Measurements from ENCODE around the gene NHSL2. TPM values are rescaled to one million over a fixed set of nuclear protein-coding genes. Genes with fewer than 3 reads are reported as not detected.
A peak's percentile ranks its signal among the peaks of the same experiment; 100 is the strongest.

The NHSL2 gene
- total RNA-seq, 2 experiments from 2014 or later, result 0.10 to 0.31 TPM

GRCh38 chrX:72073633-72074032, 163.0 kb downstream of the NHSL2 start:
- Mint-ChIP-seq H3K9me3 (no peaks in the 10 kb centered on the region), H3K27me3 (peaks cover 22% of the 10 kb centered on the region), H3K4me1 (peaks cover 6% of the 10 kb centered on the region), H3K4me3 (no peak overlapping the region), H3K27ac (no peak overlapping the region), H3K36me3 (no peaks in the 10 kb centered on the region)
- no peak for DNase-seq

DNA sequence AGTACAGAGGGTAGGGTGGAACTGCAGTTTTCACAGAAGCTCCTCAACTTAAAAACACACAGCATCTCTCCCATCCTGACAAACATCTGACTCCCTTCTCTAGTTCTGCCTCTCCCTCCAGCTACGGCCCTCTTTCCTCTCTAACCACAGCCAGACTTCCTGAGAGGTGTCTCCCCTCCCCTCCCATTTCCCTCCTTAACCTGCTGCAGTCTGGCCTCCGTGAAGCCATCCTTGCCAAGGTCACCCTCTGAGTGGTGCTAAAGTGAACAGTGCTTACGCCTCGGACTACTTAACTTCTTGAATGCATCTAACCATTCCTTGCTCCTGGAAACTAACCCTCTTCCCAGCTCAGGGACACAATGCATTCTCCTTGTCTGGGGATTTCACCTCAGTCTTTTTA, 167.8 kb downstream of the NHSL2 start:
- Mint-ChIP-seq H3K36me3 (no peaks in the 10 kb centered on the region), H3K27ac (no peak overlapping the region), H3K9me3 (no peaks in the 10 kb centered on the region), H3K27me3 (no peaks in the 10 kb centered on the region), H3K4me3 (no peak overlapping the region), H3K4me1 (peaks cover 7% of the 10 kb centered on the region)
- no peak for DNase-seq

DNA sequence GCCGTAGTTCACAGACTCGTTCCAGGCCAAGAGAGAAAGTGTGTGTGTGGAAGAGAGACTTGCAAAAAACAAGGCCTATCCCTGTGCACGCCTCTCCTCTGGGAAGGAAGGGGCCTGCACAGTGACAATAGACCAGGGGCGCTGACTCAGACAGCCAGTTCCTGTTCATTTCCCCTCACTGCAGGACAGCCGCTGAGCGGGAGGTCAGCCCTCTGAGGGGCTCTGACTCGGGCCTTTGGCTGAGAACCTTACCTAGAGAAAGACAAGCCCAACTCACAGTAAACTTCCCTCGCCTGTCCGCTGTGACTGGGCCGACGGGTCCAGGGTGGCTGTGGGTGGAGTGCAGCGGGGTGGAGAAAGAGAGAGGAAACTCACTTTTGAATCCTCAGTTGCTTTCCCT, 169.0 kb downstream of the NHSL2 start:
- H3K9me3 Mint-ChIP-seq, result no peaks in the 10 kb centered on the region
- H3K4me1 Mint-ChIP-seq, result peaks cover 9% of the 10 kb centered on the region
- no peak overlapping the region for H3K4me3 Mint-ChIP-seq
- no peak for DNase-seq
- no peak overlapping the region for H3K27ac Mint-ChIP-seq
- no peaks in the 10 kb centered on the region for H3K27me3 Mint-ChIP-seq
- no peaks in the 10 kb centered on the region for H3K36me3 Mint-ChIP-seq

- Mint-ChIP-seq H3K4me3 (no peak overlapping the region), H3K9me3 (no peaks in the 10 kb centered on the region), H3K4me1 (peaks cover 9% of the 10 kb centered on the region), H3K27ac (no peak overlapping the region), H3K36me3 (no peaks in the 10 kb centered on the region), H3K27me3 (no peaks in the 10 kb centered on the region)
- DNase-seq, result no peak
Measured at GRCh38 chrX:72080150-72080549, 169.5 kb downstream of the NHSL2 start.

DNA sequence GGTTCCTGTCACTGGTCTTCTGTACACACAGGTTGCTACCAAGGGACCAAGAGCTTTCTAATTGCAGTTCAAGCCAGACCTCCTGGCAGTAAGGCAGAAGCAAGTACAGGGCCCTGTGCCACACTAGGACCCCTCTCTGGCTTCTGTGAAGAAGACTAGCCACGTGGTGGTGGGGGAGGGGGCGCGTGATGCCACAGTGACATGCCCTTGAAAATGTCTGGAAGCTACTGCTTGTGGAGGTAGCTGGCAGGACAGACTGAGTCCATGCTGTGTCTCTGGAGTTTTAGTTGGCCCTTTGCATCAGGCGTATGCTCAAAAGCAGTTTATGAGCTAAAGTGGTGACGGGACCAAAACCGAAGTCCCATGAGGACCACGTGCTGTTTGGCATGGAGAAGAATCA, 170.2 kb downstream of the NHSL2 start:
- no peaks in the 10 kb centered on the region for H3K9me3 Mint-ChIP-seq
- no peak for DNase-seq
- no peak overlapping the region for H3K4me3 Mint-ChIP-seq
- no peaks in the 10 kb centered on the region for H3K36me3 Mint-ChIP-seq
- H3K27ac Mint-ChIP-seq, result no peak overlapping the region
- H3K27me3 Mint-ChIP-seq, result no peaks in the 10 kb centered on the region
- H3K4me1 Mint-ChIP-seq, result peaks cover 9% of the 10 kb centered on the region

DNA sequence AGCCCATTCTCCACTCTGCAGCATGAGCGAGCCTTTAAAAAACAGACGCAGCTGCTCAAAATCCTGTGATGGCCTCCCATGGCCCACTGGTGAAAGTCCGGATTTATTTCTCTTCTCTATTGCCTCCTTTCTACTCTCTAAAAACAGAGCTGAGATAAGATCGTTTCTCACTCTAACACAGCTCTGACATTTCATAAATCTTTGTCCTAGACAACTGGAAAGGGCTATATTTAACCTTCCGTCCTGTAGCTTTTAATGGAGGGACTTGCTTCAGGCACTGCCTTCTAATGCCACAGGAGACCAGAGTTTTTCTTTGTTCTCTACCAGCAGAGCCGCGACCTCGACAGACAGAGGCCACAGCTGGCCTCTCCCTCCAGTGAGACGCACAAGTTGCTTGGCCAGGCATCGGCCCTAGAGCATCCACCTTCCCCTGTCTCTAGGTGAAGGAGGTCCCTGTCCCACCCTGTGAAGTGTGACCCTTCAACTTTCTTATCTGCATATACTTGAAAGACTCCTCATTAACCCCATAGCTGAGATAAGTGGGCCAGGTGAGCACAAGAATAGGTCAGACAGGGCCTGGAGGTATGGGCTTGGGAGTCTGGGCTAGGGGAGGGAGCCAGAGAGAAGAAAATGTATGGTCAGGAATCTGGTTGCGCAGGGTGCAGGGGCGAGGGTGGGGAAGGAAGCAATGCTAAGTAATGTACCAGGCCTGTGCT, 171.1 kb downstream of the NHSL2 start:
- Mint-ChIP-seq H3K9me3 (no peaks in the 10 kb centered on the region), H3K27ac (no peak overlapping the region), H3K4me1 (peaks cover 9% of the 10 kb centered on the region), H3K27me3 (peaks cover under 1% of the 10 kb centered on the region), H3K36me3 (no peaks in the 10 kb centered on the region), H3K4me3 (no peak overlapping the region)
- DNase-seq, result no peak

DNA sequence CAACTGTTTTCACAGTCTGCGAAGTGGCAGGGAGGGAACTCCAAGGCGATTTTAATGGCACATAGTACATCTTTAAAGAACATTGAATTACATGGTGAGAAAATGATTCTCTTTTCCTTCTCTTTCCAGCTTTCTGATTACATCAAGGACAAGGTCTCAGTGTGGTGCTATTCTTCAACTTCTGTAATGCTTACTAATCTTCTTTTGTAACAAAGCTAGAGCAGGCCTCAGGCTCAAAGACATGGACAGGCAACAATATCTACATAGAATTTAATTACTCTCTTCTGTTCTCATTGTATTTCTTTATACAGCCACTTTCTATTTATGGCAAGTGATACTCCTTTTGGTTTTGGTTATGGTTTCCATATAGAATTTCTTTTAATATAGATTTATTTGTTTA, 172.6 kb downstream of the NHSL2 start:
- H3K4me1 Mint-ChIP-seq, result peaks cover 6% of the 10 kb centered on the region
- H3K27ac Mint-ChIP-seq, result no peak overlapping the region
- H3K36me3 Mint-ChIP-seq, result no peaks in the 10 kb centered on the region
- no peak for DNase-seq
- no peaks in the 10 kb centered on the region for H3K9me3 Mint-ChIP-seq
- no peak overlapping the region for H3K4me3 Mint-ChIP-seq
- H3K27me3 Mint-ChIP-seq, result peaks cover 3% of the 10 kb centered on the region

GRCh38 chrX:72084114-72084513, 173.5 kb downstream of the NHSL2 start:
- Mint-ChIP-seq H3K27me3 (peaks cover 4% of the 10 kb centered on the region), H3K4me3 (no peak overlapping the region), H3K27ac (no peak overlapping the region), H3K9me3 (no peaks in the 10 kb centered on the region), H3K36me3 (no peaks in the 10 kb centered on the region), H3K4me1 (peaks cover 4% of the 10 kb centered on the region)
- no peak for DNase-seq

DNA sequence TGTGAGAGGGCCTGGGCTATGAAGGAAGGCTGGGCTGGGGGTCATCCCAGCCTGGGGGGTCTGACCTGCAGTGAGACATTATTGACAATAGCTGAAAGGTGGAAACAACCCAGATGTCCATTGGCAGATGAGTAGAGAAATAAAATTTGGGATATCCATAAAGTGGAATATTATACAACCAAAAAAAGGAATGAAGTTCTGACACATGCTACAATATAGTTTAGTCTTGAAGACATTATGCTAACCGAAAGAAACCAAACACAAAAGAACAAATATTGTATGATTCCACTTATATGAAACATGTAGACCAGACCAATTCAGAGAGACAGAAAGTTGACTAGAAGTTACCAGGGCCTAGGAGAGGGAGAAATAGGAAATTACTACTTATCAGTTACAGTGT, 176.3 kb downstream of the NHSL2 start:
- Mint-ChIP-seq H3K27me3 (peaks cover 9% of the 10 kb centered on the region), H3K4me1 (peaks cover 4% of the 10 kb centered on the region), H3K4me3 (no peak overlapping the region), H3K27ac (no peak overlapping the region), H3K9me3 (no peaks in the 10 kb centered on the region), H3K36me3 (no peaks in the 10 kb centered on the region)
- no peak for DNase-seq

DNA sequence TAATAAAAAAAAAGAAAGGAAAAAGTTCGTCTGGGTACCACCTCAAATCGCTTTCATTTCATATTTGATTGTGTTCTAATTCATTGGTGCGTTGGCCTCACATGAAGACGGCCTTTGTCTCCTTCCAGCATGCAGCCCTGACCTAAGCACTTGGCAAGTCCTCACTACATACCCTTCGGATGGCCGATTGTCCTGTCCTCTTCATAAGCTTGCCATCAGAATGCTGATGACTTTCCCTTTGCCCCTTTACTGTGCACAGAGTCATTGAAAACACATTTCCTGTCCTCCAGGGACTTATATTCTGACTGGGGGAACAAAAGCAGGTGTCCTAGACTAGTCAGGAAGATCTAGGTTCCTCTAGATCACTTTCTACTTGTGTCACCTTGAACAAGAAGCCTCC, 178.1 kb downstream of the NHSL2 start:
- Mint-ChIP-seq H3K4me3 (no peak overlapping the region), H3K27me3 (peaks cover 9% of the 10 kb centered on the region), H3K4me1 (peaks cover 1% of the 10 kb centered on the region), H3K9me3 (no peaks in the 10 kb centered on the region), H3K36me3 (no peaks in the 10 kb centered on the region), H3K27ac (no peak overlapping the region)
- DNase-seq, result no peak

- H3K4me1 Mint-ChIP-seq, result no peaks in the 10 kb centered on the region
- no peak for DNase-seq
- H3K4me3 Mint-ChIP-seq, result no peak overlapping the region
- H3K9me3 Mint-ChIP-seq, result no peaks in the 10 kb centered on the region
- H3K27me3 Mint-ChIP-seq, result peaks cover 9% of the 10 kb centered on the region
- H3K27ac Mint-ChIP-seq, result no peak overlapping the region
- H3K36me3 Mint-ChIP-seq, result no peaks in the 10 kb centered on the region
Measured at GRCh38 chrX:72089254-72089653, 178.6 kb downstream of the NHSL2 start.

DNA sequence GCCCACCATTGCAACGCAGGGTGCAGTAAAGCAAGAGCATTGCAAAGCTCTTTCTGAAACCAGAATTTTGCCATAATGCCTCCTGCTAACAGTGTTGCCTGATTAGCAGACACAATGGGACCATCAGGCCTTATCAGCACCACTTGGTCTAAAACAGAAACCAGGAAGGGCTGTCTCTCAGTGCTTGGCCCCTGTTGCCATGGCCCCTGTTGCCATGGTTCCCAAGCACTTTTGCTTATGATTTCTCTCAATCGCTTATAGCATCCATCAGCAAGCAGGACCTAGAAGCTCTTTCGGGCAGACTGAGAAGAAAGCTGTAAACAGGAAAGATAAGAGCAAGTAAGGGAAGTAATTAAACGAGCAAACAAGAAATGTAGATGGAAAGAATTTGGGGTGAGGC, 184.2 kb downstream of the NHSL2 start:
- Mint-ChIP-seq H3K9me3 (no peaks in the 10 kb centered on the region), H3K4me3 (no peak overlapping the region), H3K4me1 (peaks cover 2% of the 10 kb centered on the region), H3K27me3 (peaks cover 34% of the 10 kb centered on the region), H3K36me3 (no peaks in the 10 kb centered on the region), H3K27ac (no peak overlapping the region)
- peak; percentile 14 for DNase-seq

- Mint-ChIP-seq H3K27me3 (peaks cover 38% of the 10 kb centered on the region), H3K36me3 (no peaks in the 10 kb centered on the region), H3K4me3 (no peak overlapping the region), H3K4me1 (peaks cover 7% of the 10 kb centered on the region), H3K9me3 (no peaks in the 10 kb centered on the region), H3K27ac (no peak overlapping the region)
- no peak for DNase-seq
Measured at GRCh38 chrX:72095370-72095769, 184.7 kb downstream of the NHSL2 start.

GRCh38 chrX:72097098-72097497, 186.5 kb downstream of the NHSL2 start:
- peaks cover 22% of the 10 kb centered on the region for H3K4me1 Mint-ChIP-seq
- no peak overlapping the region for H3K27ac Mint-ChIP-seq
- H3K27me3 Mint-ChIP-seq, result peaks cover 51% of the 10 kb centered on the region
- no peak for DNase-seq
- no peaks in the 10 kb centered on the region for H3K36me3 Mint-ChIP-seq
- no peak overlapping the region for H3K4me3 Mint-ChIP-seq
- H3K9me3 Mint-ChIP-seq, result no peaks in the 10 kb centered on the region

- H3K9me3 Mint-ChIP-seq, result no peaks in the 10 kb centered on the region
- H3K4me3 Mint-ChIP-seq, result no peak overlapping the region
- peaks cover 24% of the 10 kb centered on the region for H3K4me1 Mint-ChIP-seq
- H3K27ac Mint-ChIP-seq, result no peak overlapping the region
- peaks cover 68% of the 10 kb centered on the region for H3K27me3 Mint-ChIP-seq
- no peaks in the 10 kb centered on the region for H3K36me3 Mint-ChIP-seq
- no peak for DNase-seq
Measured at GRCh38 chrX:72100051-72100755, 189.6 kb downstream of the NHSL2 start.

DNA sequence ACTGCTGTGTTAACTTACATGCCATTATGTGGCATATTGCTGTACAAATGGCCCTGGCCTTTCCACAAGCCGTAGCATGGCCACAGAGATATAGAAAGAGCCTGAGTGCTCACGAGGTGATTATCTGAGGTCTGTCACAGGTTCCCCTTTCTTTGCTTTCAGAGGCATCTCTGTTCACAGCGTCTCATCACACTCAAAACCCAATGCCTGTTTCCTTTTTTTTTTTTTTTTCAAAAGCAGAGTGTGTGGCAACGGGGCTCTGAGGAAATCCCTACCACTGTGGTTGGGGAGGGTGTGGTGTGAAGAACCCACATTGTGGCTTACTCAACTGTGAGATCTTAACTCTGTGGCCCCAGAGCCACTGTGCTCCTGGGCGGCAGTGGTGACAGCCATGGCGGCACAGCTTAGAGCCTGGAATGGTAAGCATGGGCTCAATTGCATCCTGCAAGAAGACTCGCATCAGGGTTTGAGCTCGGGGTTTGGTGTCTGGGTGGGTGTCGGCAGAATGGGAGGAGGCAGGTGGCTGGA, 190.2 kb downstream of the NHSL2 start:
- no peak overlapping the region for H3K4me3 Mint-ChIP-seq
- peak; percentile 67 for DNase-seq
- peaks cover 24% of the 10 kb centered on the region for H3K4me1 Mint-ChIP-seq
- no peaks in the 10 kb centered on the region for H3K9me3 Mint-ChIP-seq
- no peaks in the 10 kb centered on the region for H3K36me3 Mint-ChIP-seq
- H3K27ac Mint-ChIP-seq, result no peak overlapping the region
- H3K27me3 Mint-ChIP-seq, result peaks cover 65% of the 10 kb centered on the region

Measured in activated naive CD8-positive, alpha-beta T cell treated with anti-CD3 and anti-CD28 coated beads for 36 hours (primary cell).